ENCODE data around the gene GCK.

The GCK gene

GRCh38 chr7:44183386-44183785 lies 5.9 kb downstream of the GCK start:
- Histone ChIP-seq H3K9me3 (ENCODE audit: control insufficient read depth, insufficient read depth, low read length) (peaks cover 16% of the 10 kb centered on the region), H3K79me2 (ENCODE audit: control insufficient read depth, low read length) (no peaks in the 10 kb centered on the region), H3K4me1 (ENCODE audit: control insufficient read depth, low read length) (peaks cover 3% of the 10 kb centered on the region; the same call in 1 of the 2 replicates), H3K27ac (ENCODE audit: low read depth, low read length) (no peak overlapping the region), H3K36me3 (ENCODE audit: control insufficient read depth, low read length) (no peaks in the 10 kb centered on the region), H3K27me3 (ENCODE audit: control insufficient read depth, low read length) (peaks cover 37% of the 10 kb centered on the region), H4K20me1 (ENCODE audit: control insufficient read depth, insufficient read depth, low read depth, low read length) (no peaks in the 10 kb centered on the region), H3K4me2 (ENCODE audit: low read length) (no peak overlapping the region), H3F3A (ENCODE audit: control insufficient read depth, insufficient read depth) (no peaks in the 10 kb centered on the region), H3K9me2 (replicated peaks; ENCODE audit: control insufficient read depth, low read length) (no peaks in the 10 kb centered on the region), H3K4me3 (ENCODE audit: low read length) (no peak overlapping the region)
- no peak for TF ChIP-seq EZH2phosphoT487 (IDR thresholded peaks at IDR 0.05; ENCODE audit: borderline replicate concordance, low read length)
- TF ChIP-seq CTCF (IDR thresholded peaks at IDR 0.05; ENCODE audit: low read depth, low read length, poor library complexity, severe bottlenecking) = no peak

- H3K27ac ChIP-seq (ENCODE audit: low read depth, low read length) = no peak overlapping the region
- no peaks in the 10 kb centered on the region for H3K36me3 ChIP-seq (ENCODE audit: control insufficient read depth, low read length)
- no peak overlapping the region for H3K4me2 ChIP-seq (ENCODE audit: low read length)
- no peaks in the 10 kb centered on the region for H3K79me2 ChIP-seq (ENCODE audit: control insufficient read depth, low read length)
- H3K9me3 ChIP-seq (ENCODE audit: control insufficient read depth, insufficient read depth, low read length) = peaks cover 16% of the 10 kb centered on the region
- no peak overlapping the region for H3K4me3 ChIP-seq (ENCODE audit: low read length)
- peaks cover 39% of the 10 kb centered on the region for H3K27me3 ChIP-seq (ENCODE audit: control insufficient read depth, low read length)
- no peaks in the 10 kb centered on the region for H3K9me2 ChIP-seq (replicated peaks; ENCODE audit: control insufficient read depth, low read length)
- H3F3A ChIP-seq (ENCODE audit: control insufficient read depth, insufficient read depth) = no peaks in the 10 kb centered on the region
- H3K4me1 ChIP-seq (ENCODE audit: control insufficient read depth, low read length) = peaks cover 3% of the 10 kb centered on the region; the same call in 1 of the 2 replicates
- H4K20me1 ChIP-seq (ENCODE audit: control insufficient read depth, insufficient read depth, low read depth, low read length) = no peaks in the 10 kb centered on the region
- TF ChIP-seq EZH2phosphoT487 (IDR thresholded peaks at IDR 0.05; ENCODE audit: borderline replicate concordance, low read length) = no peak
- TF ChIP-seq CTCF (IDR thresholded peaks at IDR 0.05; ENCODE audit: low read depth, low read length, poor library complexity, severe bottlenecking) = no peak
Observed at GRCh38 chr7:44182827-44183226, 6.4 kb downstream of the GCK start.

GRCh38 chr7:44180631-44181030 lies 8.6 kb downstream of the GCK start:
- Histone ChIP-seq H3K9me3 (ENCODE audit: control insufficient read depth, insufficient read depth, low read length) (peaks cover 16% of the 10 kb centered on the region), H3K27me3 (ENCODE audit: control insufficient read depth, low read length) (peaks cover 53% of the 10 kb centered on the region), H3K9me2 (replicated peaks; ENCODE audit: control insufficient read depth, low read length) (no peaks in the 10 kb centered on the region), H3K4me2 (ENCODE audit: low read length) (no peak overlapping the region), H3K4me1 (ENCODE audit: control insufficient read depth, low read length) (peaks cover 3% of the 10 kb centered on the region; the same call in 1 of the 2 replicates), H3K79me2 (ENCODE audit: control insufficient read depth, low read length) (no peaks in the 10 kb centered on the region), H3K36me3 (ENCODE audit: control insufficient read depth, low read length) (no peaks in the 10 kb centered on the region), H3K4me3 (ENCODE audit: low read length) (no peak overlapping the region), H4K20me1 (ENCODE audit: control insufficient read depth, insufficient read depth, low read depth, low read length) (no peaks in the 10 kb centered on the region), H3K27ac (ENCODE audit: low read depth, low read length) (no peak overlapping the region), H3F3A (ENCODE audit: control insufficient read depth, insufficient read depth) (no peaks in the 10 kb centered on the region)
- TF ChIP-seq EZH2phosphoT487 (IDR thresholded peaks at IDR 0.05; ENCODE audit: borderline replicate concordance, low read length) (no peak), CTCF (IDR thresholded peaks at IDR 0.05; ENCODE audit: low read depth, low read length, poor library complexity, severe bottlenecking) (no peak)
